GM21367 (cell line): Measurements from ENCODE around the gene ADARB2.
"Not testable (repeated sequence)": the region's sequence is repeated elsewhere in the genome, so short reads cannot be mapped to it uniquely, and the experiment has no call there.

Experiments
- ATAC-seq: cut with Tn5 transposase; IDR thresholded peaks from one replicate; pipeline ENCODE4 v1.9.1; 2021; ENCODE audit not compliant: unreplicated experiment

ADARB2 gene

GRCh38 chr10:1219874-1220273, 517.5 kb downstream of the ADARB2 start:
- ATAC-seq: not testable (repeated sequence)

- ATAC-seq: no peak
Measured at GRCh38 chr10:1217661-1218060, 519.7 kb downstream of the ADARB2 start.

GRCh38 chr10:1217237-1217587, 520.1 kb downstream of the ADARB2 start:
- no peak for ATAC-seq

- no peak for ATAC-seq
Measured at GRCh38 chr10:1216574-1217236, 520.6 kb downstream of the ADARB2 start.

GRCh38 chr10:1215862-1216573, 521.3 kb downstream of the ADARB2 start:
- ATAC-seq: no peak

- ATAC-seq: no peak
Measured at GRCh38 chr10:1214882-1215540, 522.3 kb downstream of the ADARB2 start.

- no peak for ATAC-seq
Measured at GRCh38 chr10:1214071-1214675, 523.2 kb downstream of the ADARB2 start.

GRCh38 chr10:1213252-1214070, 523.9 kb downstream of the ADARB2 start:
- no peak for ATAC-seq

GRCh38 chr10:1212571-1213141, 524.7 kb downstream of the ADARB2 start:
- ATAC-seq: no peak

GRCh38 chr10:1211844-1212570, 525.3 kb downstream of the ADARB2 start:
- ATAC-seq: no peak

GRCh38 chr10:1210667-1211066, 526.7 kb downstream of the ADARB2 start:
- ATAC-seq: no peak

GRCh38 chr10:1209355-1209979, 527.9 kb downstream of the ADARB2 start:
- no peak for ATAC-seq

- ATAC-seq: no peak
Measured at GRCh38 chr10:1208366-1209311, 528.7 kb downstream of the ADARB2 start.

GRCh38 chr10:1206601-1207000, 530.7 kb downstream of the ADARB2 start:
- no peak for ATAC-seq

GRCh38 chr10:1206101-1206500, 531.2 kb downstream of the ADARB2 start:
- ATAC-seq: no peak

- ATAC-seq: no peak
Measured at GRCh38 chr10:1205450-1206030, 531.8 kb downstream of the ADARB2 start.

- no peak for ATAC-seq
Measured at GRCh38 chr10:1204434-1205326, 532.6 kb downstream of the ADARB2 start.
